ENCODE data around the gene TMED10. TPM values are rescaled to one million over a fixed set of nuclear protein-coding genes. Genes with fewer than 3 reads are reported as not detected.

Gene TMED10
- polyA plus RNA-seq, 1 of the 3 experiments (the other 2 are of a cell fraction) = 168 TPM

DNA sequence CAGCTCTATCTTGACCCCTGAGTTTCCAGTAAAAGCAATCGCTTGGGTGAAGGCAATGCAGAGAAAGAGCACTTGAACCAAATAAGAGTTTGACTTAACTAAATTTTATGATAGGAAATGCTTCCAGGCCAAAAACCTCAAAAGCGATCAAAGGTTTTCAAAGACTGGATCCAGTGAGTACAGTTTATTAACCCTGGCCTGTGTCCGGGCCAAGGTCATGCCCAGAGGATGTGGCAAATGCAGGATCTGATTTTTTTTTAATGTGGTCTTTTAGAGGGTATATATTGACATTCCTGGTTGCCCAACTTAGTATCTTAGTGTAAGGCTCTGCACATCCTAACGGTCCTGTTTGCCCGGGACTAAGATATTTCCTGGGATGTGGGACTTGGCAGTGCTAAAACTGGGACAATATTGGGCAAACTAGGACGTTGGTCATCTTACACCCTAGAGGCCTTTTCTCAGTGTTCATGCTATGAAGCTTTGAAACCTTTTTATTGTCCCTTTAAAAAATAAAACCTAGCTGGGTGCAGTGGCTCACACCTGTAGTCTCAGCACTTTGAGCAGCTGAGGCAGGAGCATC, 40.1 kb upstream of the TMED10 start:
- Histone ChIP-seq H3K27ac (ENCODE audit: low read depth in 2 of 2, low read length in 1 of 2) (no peak overlapping the region), H3F3A (replicated peaks; ENCODE audit: insufficient read depth) (no peaks in the 10 kb centered on the region), H3K27me3 (ENCODE audit: insufficient read depth) (no peaks in the 10 kb centered on the region), H3K79me2 (ENCODE audit: insufficient read depth) (no peaks in the 10 kb centered on the region), H3K9me3 (no peaks in the 10 kb centered on the region), H3K9ac (no peak overlapping the region), H3K9me2 (no peaks in the 10 kb centered on the region), H3K36me3 (replicated peaks in 1 of 2; ENCODE audit: control insufficient read depth in 1 of 2, insufficient read depth in 2 of 2, low read length in 1 of 2) (no peaks in the 10 kb centered on the region), H3K4me3 (ENCODE audit: low read depth in 2 of 2, low read length in 1 of 2) (no peak overlapping the region), H3K4me2 (no peak overlapping the region), H4K20me1 (ENCODE audit: insufficient read depth) (no peaks in the 10 kb centered on the region), H2AFZ (ENCODE audit: low read depth) (no peak overlapping the region), H3K4me1 (ENCODE audit: control insufficient read depth in 1 of 2, insufficient read depth in 2 of 2, low read depth in 1 of 2, low read length in 1 of 2) (no peaks in the 10 kb centered on the region)
- 84% methylated on average over 6 of the region's 6 CpGs for WGBS (ENCODE audit: low lambda C conversion rate)
- ChIA-PET CTCF (no interaction called here), POLR2A (no interaction called here)
- TF ChIP-seq CHD2 (IDR thresholded peaks at IDR 0.05; ENCODE audit: low read length, partially characterized antibody) = no peak
- no peak for TF ChIP-seq NRF1 (IDR thresholded peaks at IDR 0.05; ENCODE audit: low read depth, low read length)
- TF ChIP-seq FOXJ3 (CRISPR knock-in tag; IDR thresholded peaks at IDR 0.05) = no peak
- TF ChIP-seq RXRA (IDR thresholded peaks at IDR 0.05; ENCODE audit: borderline replicate concordance, low read depth) = no peak
- TF ChIP-seq IRF3 (IDR thresholded peaks at IDR 0.05; ENCODE audit: low read depth, low read length) = no peak
- no peak for TF ChIP-seq FOSL2 (IDR thresholded peaks at IDR 0.05; ENCODE audit: borderline replicate concordance, low read depth)
- TF ChIP-seq TAF1 (IDR thresholded peaks at IDR 0.05; ENCODE audit: borderline replicate concordance, low read depth, low read length) = no peak
- TF ChIP-seq NFIC (IDR thresholded peaks at IDR 0.05; ENCODE audit: borderline replicate concordance) = no peak
- TF ChIP-seq, protein P1, sequence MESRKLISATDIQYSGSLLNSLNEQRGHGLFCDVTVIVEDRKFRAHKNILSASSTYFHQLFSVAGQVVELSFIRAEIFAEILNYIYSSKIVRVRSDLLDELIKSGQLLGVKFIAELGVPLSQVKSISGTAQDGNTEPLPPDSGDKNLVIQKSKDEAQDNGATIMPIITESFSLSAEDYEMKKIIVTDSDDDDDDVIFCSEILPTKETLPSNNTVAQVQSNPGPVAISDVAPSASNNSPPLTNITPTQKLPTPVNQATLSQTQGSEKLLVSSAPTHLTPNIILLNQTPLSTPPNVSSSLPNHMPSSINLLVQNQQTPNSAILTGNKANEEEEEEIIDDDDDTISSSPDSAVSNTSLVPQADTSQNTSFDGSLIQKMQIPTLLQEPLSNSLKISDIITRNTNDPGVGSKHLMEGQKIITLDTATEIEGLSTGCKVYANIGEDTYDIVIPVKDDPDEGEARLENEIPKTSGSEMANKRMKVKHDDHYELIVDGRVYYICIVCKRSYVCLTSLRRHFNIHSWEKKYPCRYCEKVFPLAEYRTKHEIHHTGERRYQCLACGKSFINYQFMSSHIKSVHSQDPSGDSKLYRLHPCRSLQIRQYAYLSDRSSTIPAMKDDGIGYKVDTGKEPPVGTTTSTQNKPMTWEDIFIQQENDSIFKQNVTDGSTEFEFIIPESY (IDR thresholded peaks at IDR 0.05; ENCODE audit: borderline replicate concordance, low read depth) = no peak
- no peak for TF ChIP-seq TEAD4 (IDR thresholded peaks at IDR 0.05; ENCODE audit: borderline replicate concordance, insufficient read depth)
- TF ChIP-seq GATA2 (CRISPR knock-in tag; IDR thresholded peaks at IDR 0.05) = no peak
- no peak for TF ChIP-seq RCOR1 (IDR thresholded peaks at IDR 0.05; ENCODE audit: low read length)
- DNase-seq = no peak

GRCh38 chr14:75215520-75215919, 39.1 kb upstream of the TMED10 start:
- DNase-seq = no peak
- ChIA-PET POLR2A (no interaction called here), CTCF (interaction anchor here (0.9 to 1.0 kb wide), 2 partner anchors 23 to 87 kb away, joined by 3 read pairs; no protein-coding TSS in a partner anchor)
- H3K27ac ChIP-seq (ENCODE audit: low read depth in 2 of 2, low read length in 1 of 2) = no peak overlapping the region
- no peaks in the 10 kb centered on the region for H3K27me3 ChIP-seq (ENCODE audit: insufficient read depth)
- no peak overlapping the region for H3K4me2 ChIP-seq
- H3K9me3 ChIP-seq = no peaks in the 10 kb centered on the region
- no peak overlapping the region for H3K4me3 ChIP-seq (ENCODE audit: low read depth in 2 of 2, low read length in 1 of 2)
- H3K36me3 ChIP-seq (replicated peaks in 1 of 2; ENCODE audit: control insufficient read depth in 1 of 2, insufficient read depth in 2 of 2, low read length in 1 of 2) = no peaks in the 10 kb centered on the region
- no peaks in the 10 kb centered on the region for H3K9me2 ChIP-seq
- no peaks in the 10 kb centered on the region for H3F3A ChIP-seq (replicated peaks; ENCODE audit: insufficient read depth)
- H3K9ac ChIP-seq = no peak overlapping the region
- no peaks in the 10 kb centered on the region for H4K20me1 ChIP-seq (ENCODE audit: insufficient read depth)
- 87% methylated on average over 6 of the region's 6 CpGs for WGBS (ENCODE audit: low lambda C conversion rate)
- H3K4me1 ChIP-seq (ENCODE audit: control insufficient read depth in 1 of 2, insufficient read depth in 2 of 2, low read depth in 1 of 2, low read length in 1 of 2) = no peaks in the 10 kb centered on the region
- no peak overlapping the region for H2AFZ ChIP-seq (ENCODE audit: low read depth)
- no peaks in the 10 kb centered on the region for H3K79me2 ChIP-seq (ENCODE audit: insufficient read depth)
- no peak for TF ChIP-seq RFX5 (IDR thresholded peaks at IDR 0.05; ENCODE audit: low read length)
- no peak for TF ChIP-seq MEF2A (IDR thresholded peaks at IDR 0.05; ENCODE audit: borderline replicate concordance, low read depth)
- TF ChIP-seq GATA2 (CRISPR knock-in tag; IDR thresholded peaks at IDR 0.05) = no peak
- TF ChIP-seq MAX (IDR thresholded peaks at IDR 0.05; ENCODE audit: low read depth) = no peak
- no peak for TF ChIP-seq FOXM1 (IDR thresholded peaks at IDR 0.05; ENCODE audit: low read depth)
- no peak for TF ChIP-seq NFIC (IDR thresholded peaks at IDR 0.05; ENCODE audit: borderline replicate concordance)
- no peak for TF ChIP-seq ELF1 (IDR thresholded peaks at IDR 0.05)
- TF ChIP-seq TEAD4 (IDR thresholded peaks at IDR 0.05; ENCODE audit: borderline replicate concordance, insufficient read depth) = no peak
- TF ChIP-seq, protein P2, sequence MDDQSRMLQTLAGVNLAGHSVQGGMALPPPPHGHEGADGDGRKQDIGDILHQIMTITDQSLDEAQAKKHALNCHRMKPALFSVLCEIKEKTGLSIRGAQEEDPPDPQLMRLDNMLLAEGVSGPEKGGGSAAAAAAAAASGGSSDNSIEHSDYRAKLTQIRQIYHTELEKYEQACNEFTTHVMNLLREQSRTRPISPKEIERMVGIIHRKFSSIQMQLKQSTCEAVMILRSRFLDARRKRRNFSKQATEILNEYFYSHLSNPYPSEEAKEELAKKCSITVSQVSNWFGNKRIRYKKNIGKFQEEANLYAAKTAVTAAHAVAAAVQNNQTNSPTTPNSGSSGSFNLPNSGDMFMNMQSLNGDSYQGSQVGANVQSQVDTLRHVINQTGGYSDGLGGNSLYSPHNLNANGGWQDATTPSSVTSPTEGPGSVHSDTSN (IDR thresholded peaks at IDR 0.05) = no peak
- TF ChIP-seq FOXJ3 (CRISPR knock-in tag; IDR thresholded peaks at IDR 0.05) = no peak
- TF ChIP-seq RXRA (IDR thresholded peaks at IDR 0.05; ENCODE audit: borderline replicate concordance, low read depth) = no peak
- no peak for TF ChIP-seq NRF1 (IDR thresholded peaks at IDR 0.05; ENCODE audit: low read depth, low read length)
- TF ChIP-seq FOSL2 (IDR thresholded peaks at IDR 0.05; ENCODE audit: borderline replicate concordance, low read depth) = no peak
- no peak for TF ChIP-seq JUND (IDR thresholded peaks at IDR 0.05)
- no peak for TF ChIP-seq CTCF (IDR thresholded peaks at IDR 0.05)
- no peak for TF ChIP-seq GABPA (IDR thresholded peaks at IDR 0.05; ENCODE audit: low read depth)
- TF ChIP-seq SIN3A (IDR thresholded peaks at IDR 0.05; ENCODE audit: borderline replicate concordance, low read depth, low read length) = no peak
- no peak for TF ChIP-seq TAF1 (IDR thresholded peaks at IDR 0.05; ENCODE audit: borderline replicate concordance, low read depth, low read length)
